ENCODE data around the gene SLC2A5.

Gene SLC2A5

GRCh38 chr1:9069326-9070100, at the start of gene SLC2A5:
Gene SLC2A5 (minus strand): TSS chr1:9069635. CDS start chr1:9069536, 99 bp downstream.
- TF ChIP-seq EP300 (IDR thresholded peaks at IDR 0.05; ENCODE audit: borderline replicate concordance) = no peak
- no peak for TF ChIP-seq TAF1 (IDR thresholded peaks at IDR 0.05; ENCODE audit: low read depth)
- TF ChIP-seq TEAD4 (IDR thresholded peaks at IDR 0.05) = no peak
- no peak for TF ChIP-seq NFIC (IDR thresholded peaks at IDR 0.05)
- no peak for TF ChIP-seq CREB1 (IDR thresholded peaks at IDR 0.05; ENCODE audit: low read depth)
- TF ChIP-seq USF1 (IDR thresholded peaks at IDR 0.05) = no peak
- TF ChIP-seq TCF12 (IDR thresholded peaks at IDR 0.05; ENCODE audit: low read depth) = no peak
- TF ChIP-seq FOXM1 (IDR thresholded peaks at IDR 0.05; ENCODE audit: borderline replicate concordance, low read depth) = no peak
- no peak for TF ChIP-seq RAD21 (IDR thresholded peaks at IDR 0.05; ENCODE audit: low read depth)
- no peak for TF ChIP-seq REST (IDR thresholded peaks at IDR 0.05; ENCODE audit: low read depth)
- no peak for TF ChIP-seq MAX (IDR thresholded peaks at IDR 0.05)
- TF ChIP-seq YY1 (IDR thresholded peaks at IDR 0.05; ENCODE audit: low read depth) = no peak
- TF ChIP-seq ZBTB7A (IDR thresholded peaks at IDR 0.05; ENCODE audit: low read depth) = no peak
- no peak for TF ChIP-seq CEBPB (IDR thresholded peaks at IDR 0.05)
- TF ChIP-seq EGR1 (IDR thresholded peaks at IDR 0.05) = no peak

- no peak for TF ChIP-seq CREB1 (IDR thresholded peaks at IDR 0.05; ENCODE audit: low read depth)
- no peak for TF ChIP-seq TEAD4 (IDR thresholded peaks at IDR 0.05)
- TF ChIP-seq YY1 (IDR thresholded peaks at IDR 0.05; ENCODE audit: low read depth) = no peak
- no peak for TF ChIP-seq TAF1 (IDR thresholded peaks at IDR 0.05; ENCODE audit: low read depth)
- TF ChIP-seq REST (IDR thresholded peaks at IDR 0.05; ENCODE audit: low read depth) = no peak
- no peak for TF ChIP-seq USF1 (IDR thresholded peaks at IDR 0.05)
- TF ChIP-seq ZBTB7A (IDR thresholded peaks at IDR 0.05; ENCODE audit: low read depth) = no peak
- no peak for TF ChIP-seq TCF12 (IDR thresholded peaks at IDR 0.05; ENCODE audit: low read depth)
- no peak for TF ChIP-seq MAX (IDR thresholded peaks at IDR 0.05)
- no peak for TF ChIP-seq EP300 (IDR thresholded peaks at IDR 0.05; ENCODE audit: borderline replicate concordance)
- no peak for TF ChIP-seq EGR1 (IDR thresholded peaks at IDR 0.05)
- no peak for TF ChIP-seq RAD21 (IDR thresholded peaks at IDR 0.05; ENCODE audit: low read depth)
- TF ChIP-seq CEBPB (IDR thresholded peaks at IDR 0.05) = no peak
- no peak for TF ChIP-seq FOXM1 (IDR thresholded peaks at IDR 0.05; ENCODE audit: borderline replicate concordance, low read depth)
- TF ChIP-seq NFIC (IDR thresholded peaks at IDR 0.05) = no peak
These were observed 48.8 kb upstream of the SLC2A5 start for GRCh38 chr1:9118186-9118585.

GRCh38 chr1:9115351-9116205, 46.1 kb upstream of the SLC2A5 start:
- TF ChIP-seq CREB1 (IDR thresholded peaks at IDR 0.05; ENCODE audit: low read depth) = no peak
- TF ChIP-seq EGR1 (IDR thresholded peaks at IDR 0.05) = no peak
- TF ChIP-seq CEBPB (IDR thresholded peaks at IDR 0.05) = no peak
- TF ChIP-seq MAX (IDR thresholded peaks at IDR 0.05) = 0 out of 2 replicates have a peak, but pooled peaks have one; percentile 25

GRCh38 chr1:9112961-9113880, 43.8 kb upstream of the SLC2A5 start:
- TF ChIP-seq EP300 (IDR thresholded peaks at IDR 0.05; ENCODE audit: borderline replicate concordance) (no peak), NFIC (IDR thresholded peaks at IDR 0.05) (no peak), FOXM1 (IDR thresholded peaks at IDR 0.05; ENCODE audit: borderline replicate concordance, low read depth) (no peak), TAF1 (IDR thresholded peaks at IDR 0.05; ENCODE audit: low read depth) (no peak), CREB1 (IDR thresholded peaks at IDR 0.05; ENCODE audit: low read depth) (no peak), MAX (IDR thresholded peaks at IDR 0.05) (no peak), RAD21 (IDR thresholded peaks at IDR 0.05; ENCODE audit: low read depth) (no peak), TEAD4 (IDR thresholded peaks at IDR 0.05) (no peak), ZBTB7A (IDR thresholded peaks at IDR 0.05; ENCODE audit: low read depth) (no peak), TCF12 (IDR thresholded peaks at IDR 0.05; ENCODE audit: low read depth) (no peak), USF1 (IDR thresholded peaks at IDR 0.05) (no peak), YY1 (IDR thresholded peaks at IDR 0.05; ENCODE audit: low read depth) (no peak), CEBPB (IDR thresholded peaks at IDR 0.05) (no peak), REST (IDR thresholded peaks at IDR 0.05; ENCODE audit: low read depth) (no peak), EGR1 (IDR thresholded peaks at IDR 0.05) (no peak)

Data from Ishikawa (cell line).